Sigmoid colon (tissue), 7 donors: Measurements from ENCODE around the gene ZFPM1. TPM values are rescaled to one million over a fixed set of nuclear protein-coding genes. Genes with fewer than 3 reads are reported as not detected.

ENCODE experiments used
- DNase-seq: peaks from one replicate; pipeline ENCODE4 v3.0.0-alpha.2; 2019
- H3K27ac ChIP-seq, 4 donors: fragments of 200-600 bp; sonication (generic); one replicate each; pipeline ENCODE4 v1.5.1; 2016 to 2019; ENCODE audit warnings: mild to moderate bottlenecking in 1 of 4
- H3K27me3 ChIP-seq, 3 donors: fragments of 200-600 bp; sonication (generic); one replicate each; pipeline ENCODE4 v1.5.1; 2019; ENCODE audit warnings: mild to moderate bottlenecking in 1 of 3
- H3K36me3 ChIP-seq, 4 donors: fragments of 200-600 bp; sonication (generic); one replicate each; pipeline ENCODE4 v1.5.1; 2016 to 2019
- H3K4me1 ChIP-seq, 4 donors: fragments of 200-600 bp; sonication (generic); one replicate each; pipeline ENCODE4 v1.5.1; 2017 to 2019
- H3K4me3 ChIP-seq, 4 donors: fragments of 200-600 bp; sonication (generic); one replicate each; pipeline ENCODE4 v1.5.1; 2017 to 2019; ENCODE audit warnings: mild to moderate bottlenecking in 2 of 4, moderate library complexity in 1 of 4
- H3K9me3 ChIP-seq, 4 donors: fragments of 200-600 bp in 3 of 4; sonication (generic) in 3 of 4; one replicate each; pipeline versions ENCODE4 v1.5.1 to v1.6.1; 2013 to 2019
- CTCF ChIP-seq, 4 experiments: fragments of 450-650 bp in 3 of 4; fragments of 200-600 bp in 1 of 4; IDR thresholded peaks; one replicate each; pipeline ENCODE4 v1.5.1; 2016 to 2019; ENCODE audit warnings: antibody characterized with exemption in 4 of 4, mild to moderate bottlenecking in 3 of 4, moderate library complexity in 2 of 4
- EP300 ChIP-seq, 4 donors: sonication (generic); formaldehyde crosslinking; IDR thresholded peaks; one replicate each; pipeline ENCODE4 v1.6.1; 2017; ENCODE audit warnings: antibody characterized with exemption in 4 of 4
- POLR2A ChIP-seq, 2 donors: fragments of 450-650 bp; IDR thresholded peaks; one replicate each; pipeline ENCODE4 v1.6.1; 2016; ENCODE audit warnings: antibody characterized with exemption in 2 of 2, mild to moderate bottlenecking in 2 of 2, moderate library complexity in 2 of 2
- POLR2AphosphoS5 ChIP-seq, 4 donors: sonication (generic); formaldehyde crosslinking; IDR thresholded peaks; one replicate each; pipeline ENCODE4 v1.6.1; 2017; ENCODE audit warnings: antibody characterized with exemption in 4 of 4
- WGBS, 2 donors: extraction: QIAGEN DNeasy Blood & Tissue Kit; methylation state at CpG; one replicate each; pipeline ENCODE4 v1.1.7; 2013; 5-methylcytosine and 5-hydroxymethylcytosine counted together
- intact Hi-C: fragments of 100-400 bp; cut with DNase I; formaldehyde crosslinking; loops from one replicate; pipeline ENCODE4 v1.15.1; 2023
- polyA plus RNA-seq, 3 donors: library from polyadenylated mRNA; stranded (reverse); fragments of 200-250 nt; gene quantifications; one replicate each; pipeline ENCODE4 v1.2.3, GENCODE V29; 2013
- total RNA-seq, 4 donors: library from RNA; depleted of rRNA; stranded (reverse); fragments of >200 nt; gene quantifications; one replicate each; pipeline ENCODE4 v1.1.0, GENCODE V29; 2016
- donor health status: healthy with polysubstance abuse.
- donor health status: Bipolar disorder and iron deficiency.
- donor health status: healthy.

The ZFPM1 gene
- total and polyA plus RNA-seq, 7 donors: 0.27 to 3.7 (median 0.66) TPM

- DNase-seq: no peak
- Histone ChIP-seq H3K27ac (no peak overlapping the region), H3K27me3 (no peaks in the 10 kb centered on the region), H3K36me3 (no peaks in the 10 kb centered on the region), H3K4me1 (no peaks in the 10 kb centered on the region), H3K9me3 (no peaks in the 10 kb centered on the region), H3K4me3 (no peak overlapping the region)
- no peak for TF ChIP-seq POLR2A (IDR thresholded peaks at IDR 0.05)
- TF ChIP-seq EP300 (IDR thresholded peaks at IDR 0.05): no peak
- TF ChIP-seq CTCF (IDR thresholded peaks at IDR 0.05): no peak
- no peak for TF ChIP-seq POLR2AphosphoS5 (IDR thresholded peaks at IDR 0.05)
- intact Hi-C loops: no loop called here
- WGBS, 2 donors: 94 to 95% methylated on average over 12 of the region's 12 CpGs
Measured at GRCh38 chr16:88413631-88414030, 39.4 kb upstream of the ZFPM1 start.

- DNase-seq: no peak
- no peak overlapping the region for H3K4me3 ChIP-seq
- H3K36me3 ChIP-seq: no peaks in the 10 kb centered on the region
- no peak for TF ChIP-seq CTCF (IDR thresholded peaks at IDR 0.05)
- no peak for TF ChIP-seq POLR2A (IDR thresholded peaks at IDR 0.05)
- TF ChIP-seq EP300 (IDR thresholded peaks at IDR 0.05): no peak
- no peak for TF ChIP-seq POLR2AphosphoS5 (IDR thresholded peaks at IDR 0.05)
- intact Hi-C loops: no loop called here
- H3K9me3 ChIP-seq: no peaks in the 10 kb centered on the region
- H3K27me3 ChIP-seq: no peaks in the 10 kb centered on the region
- WGBS, 2 donors: 84 to 91% methylated on average over 34 of the region's 34 CpGs
- no peak overlapping the region for H3K27ac ChIP-seq
- H3K4me1 ChIP-seq: no peaks in the 10 kb centered on the region
Measured at GRCh38 chr16:88414521-88415380, 38.3 kb upstream of the ZFPM1 start.

GRCh38 chr16:88415381-88415705, 37.7 kb upstream of the ZFPM1 start:
- H3K27ac ChIP-seq: no peak overlapping the region
- H3K36me3 ChIP-seq: no peaks in the 10 kb centered on the region
- H3K4me1 ChIP-seq: no peaks in the 10 kb centered on the region
- TF ChIP-seq CTCF (IDR thresholded peaks at IDR 0.05) (no peak), POLR2AphosphoS5 (IDR thresholded peaks at IDR 0.05) (no peak), POLR2A (IDR thresholded peaks at IDR 0.05) (no peak), EP300 (IDR thresholded peaks at IDR 0.05) (no peak)
- intact Hi-C loops: no loop called here
- WGBS, 2 donors: 63 to 87% methylated on average over 5 of the region's 5 CpGs
- H3K9me3 ChIP-seq: no peaks in the 10 kb centered on the region
- no peaks in the 10 kb centered on the region for H3K27me3 ChIP-seq
- no peak overlapping the region for H3K4me3 ChIP-seq
- DNase-seq: no peak

- Histone ChIP-seq H3K9me3 (no peaks in the 10 kb centered on the region), H3K4me3 (no peak overlapping the region), H3K36me3 (no peaks in the 10 kb centered on the region), H3K27ac (no peak overlapping the region), H3K27me3 (no peaks in the 10 kb centered on the region), H3K4me1 (no peaks in the 10 kb centered on the region)
- DNase-seq: no peak
- intact Hi-C loops: no loop called here
- TF ChIP-seq EP300 (IDR thresholded peaks at IDR 0.05) (no peak), POLR2A (IDR thresholded peaks at IDR 0.05) (no peak)
- 43 to 72% methylated on average over 29 of the region's 29 CpGs for WGBS, 2 donors
Measured at GRCh38 chr16:88415713-88416323, 37.3 kb upstream of the ZFPM1 start.

GRCh38 chr16:88416686-88417085, 36.4 kb upstream of the ZFPM1 start:
- intact Hi-C loops: no loop called here
- Histone ChIP-seq H3K27me3 (no peaks in the 10 kb centered on the region), H3K27ac (no peak overlapping the region), H3K4me3 (no peak overlapping the region), H3K9me3 (no peaks in the 10 kb centered on the region), H3K4me1 (no peaks in the 10 kb centered on the region), H3K36me3 (no peaks in the 10 kb centered on the region)
- TF ChIP-seq POLR2AphosphoS5 (IDR thresholded peaks at IDR 0.05) (no peak), POLR2A (IDR thresholded peaks at IDR 0.05) (no peak), CTCF (IDR thresholded peaks at IDR 0.05) (no peak), EP300 (IDR thresholded peaks at IDR 0.05) (no peak)
- 88 to 92% methylated on average over 17 of the region's 17 CpGs for WGBS, 2 donors
- no peak for DNase-seq
